NCI-H2196 treated with DMSO at 0.1 percent for 48 hours (cell line): ENCODE measurements around the gene RNF4.
"Not testable (repeated sequence)": the region's sequence is repeated elsewhere in the genome, so short reads cannot be mapped to it uniquely, and the experiment has no call there.

Source experiments
- DNase-seq: peaks from one replicate; lab custom pipeline; 2025; ENCODE audit not compliant: unreplicated experiment; lab: John Stamatoyannopoulos, UW

The RNF4 gene

DNA sequence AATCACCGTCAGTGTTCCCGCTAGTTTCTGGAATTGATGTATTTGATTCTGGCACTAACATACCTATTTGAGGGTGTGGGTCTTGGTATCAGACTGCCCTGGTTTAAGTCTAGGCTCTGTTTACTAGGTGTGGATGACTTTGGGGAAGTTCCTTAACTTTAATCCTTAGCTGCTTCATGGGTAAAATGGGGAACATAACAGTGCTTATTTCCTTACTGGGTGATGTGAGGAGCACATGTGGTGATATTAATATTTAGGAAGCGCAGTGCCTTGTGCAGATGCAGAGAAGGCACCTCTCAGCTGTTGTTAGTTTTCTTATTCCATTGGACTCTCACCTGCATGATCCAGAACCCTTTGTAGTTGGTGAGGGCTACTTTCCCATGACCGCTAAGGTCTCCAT lies 17.1 kb downstream of the RNF4 start:
- DNase-seq = no peak

DNA sequence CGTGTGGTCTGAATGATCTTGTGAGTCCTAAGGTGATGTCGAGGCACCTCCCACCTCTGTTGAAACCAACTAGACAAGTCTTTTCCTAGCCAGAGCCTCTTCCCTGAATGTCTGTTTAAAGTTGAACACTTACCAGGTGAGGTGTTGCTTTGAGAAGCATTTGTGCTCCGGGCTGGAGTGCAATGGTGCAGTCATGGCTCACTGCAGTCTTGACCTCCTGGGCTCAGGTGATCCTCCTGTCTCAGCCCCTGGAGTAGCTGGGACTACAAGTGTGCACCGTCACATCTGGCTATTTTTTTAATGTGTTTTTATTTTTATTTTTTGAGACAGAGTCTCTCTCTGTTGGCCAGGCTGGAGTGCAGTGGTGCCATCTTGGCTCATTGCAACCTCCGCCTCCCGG lies 18.1 kb downstream of the RNF4 start:
- DNase-seq = no peak

GRCh38 chr4:2487632-2488031 lies 18.7 kb downstream of the RNF4 start:
- DNase-seq = no peak

DNA sequence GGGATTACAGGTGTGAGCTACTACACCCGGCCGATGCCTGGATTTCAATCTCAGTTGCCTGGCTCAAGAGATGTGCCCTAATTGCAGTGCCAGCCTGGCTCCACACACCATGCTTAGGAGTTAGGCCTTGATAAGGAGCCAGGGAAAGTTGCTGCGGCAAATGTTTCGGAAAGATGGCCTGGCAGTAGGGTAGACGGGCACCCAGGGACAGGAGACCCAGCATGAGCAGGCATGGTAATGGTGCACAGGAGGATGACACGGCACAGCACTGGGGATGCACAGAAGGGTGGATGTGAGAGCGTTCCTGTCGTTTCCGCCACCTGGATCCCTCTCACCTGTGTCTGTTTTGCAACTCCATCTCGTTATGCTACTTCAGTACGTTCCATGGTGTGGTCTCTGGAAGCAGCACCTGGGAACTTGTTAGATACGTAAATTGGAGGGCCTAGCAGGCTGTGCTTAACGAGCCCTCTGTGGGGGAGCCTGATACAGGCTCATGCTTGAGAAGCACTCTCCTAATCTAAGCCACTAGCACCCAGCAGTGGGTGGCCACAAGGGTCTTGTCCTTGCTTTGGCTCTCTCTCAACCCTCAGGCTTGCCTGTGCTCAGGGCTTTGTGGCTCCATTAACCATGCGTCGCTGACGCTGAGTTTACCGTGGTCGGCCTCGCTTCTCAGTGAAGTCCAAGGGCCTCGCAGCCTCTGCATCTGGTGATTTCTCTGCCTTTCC lies 20.3 kb downstream of the RNF4 start:
- no peak for DNase-seq

- DNase-seq = no peak
Measured at GRCh38 chr4:2489841-2490552, 21.1 kb downstream of the RNF4 start.

- no peak for DNase-seq
Measured at GRCh38 chr4:2492970-2493369, 24.1 kb downstream of the RNF4 start.

DNA sequence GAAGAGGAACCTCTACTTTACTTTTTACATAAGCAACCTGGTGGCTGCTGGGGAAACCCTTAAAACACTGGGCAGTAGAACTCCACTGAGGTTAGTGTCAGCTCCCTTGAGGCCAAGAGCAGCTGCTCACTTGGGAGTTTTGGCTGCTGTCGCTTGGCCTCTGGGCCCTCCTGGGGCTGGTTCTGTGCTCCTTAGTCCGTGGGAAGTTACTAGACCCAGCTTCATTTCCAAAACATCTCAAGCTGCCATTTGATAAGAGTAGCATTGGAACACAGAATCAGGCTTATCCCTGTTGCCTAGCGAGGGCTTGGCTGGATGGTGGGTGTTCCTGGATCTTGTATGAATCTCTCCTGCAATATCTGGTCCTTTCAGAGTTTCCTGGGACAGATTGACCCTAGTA lies 26.1 kb downstream of the RNF4 start:
- DNase-seq = no peak

DNA sequence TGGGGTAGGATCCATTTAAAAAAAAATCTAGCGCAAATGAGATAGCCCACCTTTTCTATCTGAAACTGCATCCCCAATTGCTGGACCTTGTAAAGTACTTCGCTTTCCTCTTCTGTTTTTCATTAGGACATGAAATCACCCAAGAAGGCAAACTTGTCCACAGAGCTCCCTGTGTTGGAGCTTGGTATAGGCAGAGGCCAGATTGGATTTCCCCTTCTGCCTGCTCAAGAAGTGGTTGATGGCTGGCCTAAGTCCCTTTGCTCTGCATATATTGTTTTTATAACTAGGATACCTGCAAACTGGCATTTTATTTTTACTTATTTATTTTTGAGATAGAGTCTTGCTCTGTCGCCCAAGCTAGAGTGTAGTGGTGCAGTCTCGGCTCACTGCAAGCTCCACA lies 28.4 kb downstream of the RNF4 start:
- DNase-seq = no peak

GRCh38 chr4:2497931-2498330 lies 29.0 kb downstream of the RNF4 start:
- DNase-seq = no peak

GRCh38 chr4:2500547-2500946 lies 31.6 kb downstream of the RNF4 start:
- DNase-seq = no peak

GRCh38 chr4:2501034-2501594 lies 32.2 kb downstream of the RNF4 start:
- no peak for DNase-seq

GRCh38 chr4:2503809-2504208 lies 34.9 kb downstream of the RNF4 start:
- no peak for DNase-seq

DNA sequence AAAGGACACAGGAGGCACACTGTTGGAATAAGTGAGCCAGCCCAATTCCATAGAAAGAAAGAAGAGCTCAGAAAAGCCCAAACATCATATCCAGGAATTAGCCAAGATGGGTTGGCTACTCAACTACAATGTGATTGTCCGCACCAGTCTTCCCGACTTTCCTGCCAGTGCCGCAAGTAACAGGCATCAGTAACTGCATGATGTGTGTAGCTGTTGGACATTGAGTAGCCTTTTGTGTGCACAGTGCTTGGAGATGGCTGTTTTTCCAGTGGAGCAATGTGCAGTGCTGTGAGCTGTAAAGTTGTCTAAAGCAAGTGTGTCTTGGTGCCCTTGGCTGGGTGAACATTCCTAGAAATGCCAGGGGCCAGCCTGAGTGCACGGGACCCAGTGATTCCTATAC lies 38.4 kb downstream of the RNF4 start:
- no peak for DNase-seq

DNA sequence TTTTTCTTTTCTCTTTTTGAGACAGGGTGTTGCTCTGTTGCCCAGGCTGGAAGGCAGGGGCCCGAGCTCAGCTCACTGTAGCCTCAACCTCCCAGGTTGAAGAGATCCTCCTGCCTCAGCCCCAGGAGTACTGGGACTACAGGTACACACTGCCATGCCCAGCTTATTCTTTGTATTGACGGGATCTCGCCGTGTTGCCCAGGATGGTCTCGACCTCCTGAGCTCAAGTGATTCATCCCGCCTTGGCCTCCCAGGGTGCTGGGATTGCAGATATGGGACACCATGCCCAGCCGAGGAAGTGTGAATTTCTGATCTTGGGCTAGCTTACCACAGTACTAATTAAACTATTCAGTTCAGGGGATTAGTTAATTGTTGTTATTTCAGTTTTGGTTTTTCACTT lies 38.9 kb downstream of the RNF4 start:
- no peak for DNase-seq

GRCh38 chr4:2510351-2511259 lies 41.7 kb downstream of the RNF4 start:
- DNase-seq = no peak

GRCh38 chr4:2511645-2512131 lies 42.8 kb downstream of the RNF4 start:
- no peak for DNase-seq

DNA sequence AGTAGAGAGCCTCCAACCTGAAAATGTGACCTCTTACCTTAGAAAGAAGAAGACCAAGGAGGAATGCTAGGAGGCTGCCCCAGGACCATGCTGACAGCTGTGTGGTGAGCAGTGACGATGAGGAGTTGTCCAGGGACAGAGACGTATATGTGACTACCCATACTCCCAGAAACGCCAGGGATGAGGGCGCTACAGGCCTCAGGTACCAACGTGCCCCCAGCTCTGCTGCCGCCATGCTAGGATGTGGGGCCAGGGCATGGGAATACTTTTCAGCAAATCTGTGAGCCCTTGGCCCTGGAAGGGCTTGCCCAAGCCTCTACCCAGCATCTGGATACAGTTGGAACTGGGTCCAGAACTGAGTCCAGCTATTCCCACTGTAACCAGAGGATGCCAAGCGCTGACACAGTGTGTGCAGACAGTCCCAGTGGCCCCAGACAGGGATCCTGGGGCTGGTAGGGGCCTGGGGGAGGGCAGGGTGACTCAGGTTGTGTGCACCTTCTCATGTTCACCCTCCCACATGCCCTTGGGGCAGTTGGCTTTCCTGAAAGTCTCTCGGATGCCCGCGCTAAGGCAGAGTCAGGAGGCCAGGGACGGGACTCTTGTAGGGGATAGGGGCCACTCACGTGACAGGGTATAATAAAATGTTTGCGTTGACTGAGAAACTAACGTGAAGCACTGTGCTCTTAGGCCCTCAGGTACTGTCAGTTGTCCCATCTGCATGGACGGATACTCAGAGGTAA lies 43.7 kb downstream of the RNF4 start:
- DNase-seq = no peak

DNA sequence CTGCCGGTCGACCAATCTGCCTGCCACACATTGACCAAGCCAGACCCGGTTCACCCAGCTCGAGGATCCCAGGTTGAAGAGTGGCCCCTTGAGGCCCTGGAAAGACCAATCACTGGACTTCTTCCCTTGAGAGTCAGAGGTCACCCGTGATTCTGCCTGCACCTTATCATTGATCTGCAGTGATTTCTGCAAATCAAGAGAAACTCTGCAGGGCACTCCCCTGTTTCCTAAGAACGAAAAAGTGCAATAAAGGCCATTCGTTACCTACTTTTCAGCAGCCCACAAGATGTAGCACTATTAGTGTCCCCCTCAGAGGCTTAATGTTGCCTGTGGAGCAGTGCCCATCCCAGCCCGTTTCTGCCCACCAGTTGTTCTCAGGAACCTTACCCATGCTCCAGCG lies 45.3 kb downstream of the RNF4 start:
- not testable (repeated sequence) for DNase-seq

DNA sequence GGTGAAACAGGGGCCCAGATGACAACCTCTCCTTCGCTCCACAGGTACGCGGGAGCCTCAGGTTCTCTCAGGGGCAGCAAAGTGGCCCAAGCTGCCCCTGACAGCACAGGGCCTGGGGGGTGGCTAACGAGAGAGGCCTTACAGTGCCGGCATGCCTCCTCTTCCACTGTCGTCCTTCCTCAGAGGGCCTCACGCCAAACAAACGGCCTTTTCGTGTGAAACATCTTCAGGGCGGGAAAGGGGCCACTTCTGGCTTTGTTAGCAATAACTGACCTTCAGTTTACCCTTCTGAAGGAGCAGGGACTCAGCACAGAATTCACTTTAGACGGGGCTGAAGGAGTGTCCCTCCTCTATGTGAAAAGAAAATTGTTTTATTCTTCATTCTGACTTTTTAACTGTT lies 46.0 kb downstream of the RNF4 start:
- not testable (repeated sequence) for DNase-seq

- no peak for DNase-seq
Measured at GRCh38 chr4:2515830-2516550, 47.1 kb downstream of the RNF4 start.
